ENCODE measurements around the gene ALOX5AP. TPM values are rescaled to one million over a fixed set of nuclear protein-coding genes. Genes with fewer than 3 reads are reported as not detected.
A peak's percentile ranks its signal among the peaks of the same experiment; 100 is the strongest.

ALOX5AP gene
- total and polyA plus RNA-seq, 7 donors: 11.6 to 65.0 (median 23.9) TPM

DNA sequence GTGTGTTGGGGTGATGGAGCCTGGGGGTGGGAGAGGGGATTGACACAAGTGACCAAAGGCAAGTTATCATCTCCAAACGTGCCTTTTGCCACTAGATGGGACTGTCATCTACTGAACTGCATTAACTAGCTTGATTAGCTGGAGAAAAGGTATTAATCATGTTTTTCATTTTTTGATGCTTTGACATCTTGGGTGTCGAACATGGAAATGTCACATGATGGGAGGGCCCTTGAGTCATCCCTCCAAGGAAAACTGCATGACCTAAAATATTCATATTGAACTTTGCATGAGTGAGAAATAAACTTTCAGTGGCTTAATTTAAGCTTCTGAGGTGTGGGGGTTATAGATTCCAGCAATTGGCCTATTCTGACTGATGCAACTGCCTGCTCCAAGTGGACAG is 73.3 kb downstream of the ALOX5AP start:
- intact Hi-C loops (cut with DNase I): loop anchor here (10.0 kb wide), 1 partner anchor 1214 kb away; the partner anchor contains the start of gene SLC7A1
- peaks cover 0 to 20% (median 10%) of the 10 kb centered on the region in 4 donors for H3K4me1 ChIP-seq
- no peaks in the 10 kb centered on the region for H3K27me3 ChIP-seq
- no peak overlapping the region for H3K27ac ChIP-seq
- 54 to 71% methylated on average over 2 of the region's 2 CpGs for WGBS, 2 donors
- DNase-seq: peak; percentile 19
- H3K9me3 ChIP-seq: no peaks in the 10 kb centered on the region
- TF ChIP-seq POLR2A (IDR thresholded peaks at IDR 0.05) (no peak), EP300 (IDR thresholded peaks at IDR 0.05) (no peak), POLR2AphosphoS5 (IDR thresholded peaks at IDR 0.05) (no peak)
- TF ChIP-seq, protein P1, sequence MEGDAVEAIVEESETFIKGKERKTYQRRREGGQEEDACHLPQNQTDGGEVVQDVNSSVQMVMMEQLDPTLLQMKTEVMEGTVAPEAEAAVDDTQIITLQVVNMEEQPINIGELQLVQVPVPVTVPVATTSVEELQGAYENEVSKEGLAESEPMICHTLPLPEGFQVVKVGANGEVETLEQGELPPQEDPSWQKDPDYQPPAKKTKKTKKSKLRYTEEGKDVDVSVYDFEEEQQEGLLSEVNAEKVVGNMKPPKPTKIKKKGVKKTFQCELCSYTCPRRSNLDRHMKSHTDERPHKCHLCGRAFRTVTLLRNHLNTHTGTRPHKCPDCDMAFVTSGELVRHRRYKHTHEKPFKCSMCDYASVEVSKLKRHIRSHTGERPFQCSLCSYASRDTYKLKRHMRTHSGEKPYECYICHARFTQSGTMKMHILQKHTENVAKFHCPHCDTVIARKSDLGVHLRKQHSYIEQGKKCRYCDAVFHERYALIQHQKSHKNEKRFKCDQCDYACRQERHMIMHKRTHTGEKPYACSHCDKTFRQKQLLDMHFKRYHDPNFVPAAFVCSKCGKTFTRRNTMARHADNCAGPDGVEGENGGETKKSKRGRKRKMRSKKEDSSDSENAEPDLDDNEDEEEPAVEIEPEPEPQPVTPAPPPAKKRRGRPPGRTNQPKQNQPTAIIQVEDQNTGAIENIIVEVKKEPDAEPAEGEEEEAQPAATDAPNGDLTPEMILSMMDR (IDR thresholded peaks at IDR 0.05): no peak
- no peak overlapping the region for H3K4me3 ChIP-seq
- no peaks in the 10 kb centered on the region for H3K36me3 ChIP-seq

DNA sequence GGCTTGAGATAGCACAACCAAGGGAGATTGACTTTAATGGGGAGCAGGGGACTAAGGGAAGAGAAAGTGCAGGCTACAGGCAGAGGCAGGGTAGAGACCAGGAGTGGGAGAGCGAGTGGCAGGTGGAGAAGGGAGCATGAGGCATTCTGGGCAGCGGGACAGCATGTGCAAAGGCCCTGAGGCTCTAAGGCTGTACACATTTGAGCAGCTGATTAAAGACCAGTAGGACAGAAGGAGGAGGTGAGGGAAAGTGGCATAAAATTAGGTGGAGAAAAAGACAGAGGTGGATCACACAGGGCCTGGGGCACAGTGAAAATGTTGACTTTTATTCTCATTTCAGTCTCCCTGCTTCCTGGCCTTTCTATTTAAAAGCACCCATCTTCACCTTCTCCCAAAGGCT is 74.4 kb downstream of the ALOX5AP start:
- TF ChIP-seq POLR2AphosphoS5 (IDR thresholded peaks at IDR 0.05) (no peak), EP300 (IDR thresholded peaks at IDR 0.05) (no peak), POLR2A (IDR thresholded peaks at IDR 0.05) (no peak)
- TF ChIP-seq, protein P1 (IDR thresholded peaks at IDR 0.05): no peak
- DNase-seq: peak; percentile 12
- Histone ChIP-seq H3K27me3 (no peaks in the 10 kb centered on the region), H3K4me3 (no peak overlapping the region), H3K9me3 (no peaks in the 10 kb centered on the region), H3K4me1 (peaks cover 0 to 9% (median 4%) of the 10 kb centered on the region in 4 donors), H3K36me3 (no peaks in the 10 kb centered on the region), H3K27ac (no peak overlapping the region)
- intact Hi-C loops (cut with DNase I): loop anchor here (10.0 kb wide), 1 partner anchor 1215 kb away; the partner anchor contains the start of gene SLC7A1
- 93 to 94% methylated on average over 2 of the region's 2 CpGs for WGBS, 2 donors

DNA sequence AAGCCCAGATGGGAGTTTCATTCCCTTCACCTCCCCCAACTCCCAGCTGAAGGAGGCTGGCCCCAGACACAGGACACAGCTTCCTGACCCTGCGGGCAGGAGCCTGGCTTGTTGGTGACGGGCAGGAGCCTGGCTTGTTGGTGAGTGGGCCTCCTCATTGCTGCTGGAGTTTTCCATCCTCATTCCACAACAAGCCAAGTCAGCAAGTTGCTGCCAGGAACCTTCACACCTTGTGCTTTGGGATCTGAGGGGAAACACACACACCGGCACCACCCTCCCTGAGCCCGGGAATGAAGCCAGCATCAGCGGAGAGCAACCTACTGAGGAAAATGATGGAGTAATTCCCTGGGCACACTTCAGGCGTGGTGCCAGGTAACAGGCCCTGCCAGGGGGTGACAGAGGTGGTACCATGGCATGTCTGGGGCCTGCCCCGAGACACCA is 74.9 kb downstream of the ALOX5AP start:
- Histone ChIP-seq H3K9me3 (no peaks in the 10 kb centered on the region), H3K4me3 (no peak overlapping the region), H3K27me3 (no peaks in the 10 kb centered on the region), H3K4me1 (peaks cover 0 to 6% (median 3%) of the 10 kb centered on the region in 4 donors), H3K27ac (no peak overlapping the region), H3K36me3 (no peaks in the 10 kb centered on the region)
- intact Hi-C loops (cut with DNase I): no loop called here
- TF ChIP-seq, protein P1 (IDR thresholded peaks at IDR 0.05): no peak
- TF ChIP-seq POLR2A (IDR thresholded peaks at IDR 0.05) (no peak), EP300 (IDR thresholded peaks at IDR 0.05) (no peak), POLR2AphosphoS5 (IDR thresholded peaks at IDR 0.05) (no peak)
- peak; percentile 53 for DNase-seq
- WGBS, 2 donors: 66 to 84% methylated on average over 7 of the region's 7 CpGs

DNA sequence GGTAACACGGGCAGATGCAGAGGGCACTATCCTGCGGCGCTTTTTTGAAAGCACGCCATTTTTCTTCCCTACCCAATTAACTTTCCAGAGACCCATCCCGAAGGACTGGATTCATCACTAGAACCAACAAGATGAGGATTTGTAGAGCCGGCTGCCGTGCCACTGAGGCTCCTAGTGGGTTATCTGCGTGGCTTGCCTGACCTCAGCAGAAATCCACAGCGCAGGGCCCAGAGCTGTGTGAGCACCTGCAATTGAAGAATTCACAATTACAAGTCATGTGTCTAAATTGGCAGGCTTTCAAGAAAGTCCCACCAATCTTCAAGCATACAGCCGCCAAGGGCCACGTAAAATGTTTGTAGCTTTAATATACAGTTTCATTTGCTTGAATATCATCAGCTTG is 75.5 kb downstream of the ALOX5AP start:
- H3K4me1 ChIP-seq: peaks cover 0 to 1% (median under 1%) of the 10 kb centered on the region in 4 donors
- H3K9me3 ChIP-seq: no peaks in the 10 kb centered on the region
- intact Hi-C loops (cut with DNase I): no loop called here
- H3K27ac ChIP-seq: no peak overlapping the region
- TF ChIP-seq POLR2A (IDR thresholded peaks at IDR 0.05) (no peak), EP300 (IDR thresholded peaks at IDR 0.05) (no peak), POLR2AphosphoS5 (IDR thresholded peaks at IDR 0.05) (no peak)
- TF ChIP-seq, protein P1 (IDR thresholded peaks at IDR 0.05): no peak
- no peak overlapping the region for H3K4me3 ChIP-seq
- H3K27me3 ChIP-seq: no peaks in the 10 kb centered on the region
- DNase-seq: no peak
- 93 to 96% methylated on average over 11 of the region's 11 CpGs for WGBS, 2 donors
- H3K36me3 ChIP-seq: no peaks in the 10 kb centered on the region

Other genes starting within 250 kb of the ALOX5AP start
- gene USPL1, start 117.6 kb upstream of the ALOX5AP start, total RNA-seq: 10 to 100 TPM; 17.4 to 34.6 (median 23.7) TPM
- gene USPL1, start 117.6 kb upstream of the ALOX5AP start, polyA plus RNA-seq: 1 to 10 TPM; 2.8 to 9.1 (median 4.8) TPM
- 10 to 100 TPM; 14.3 to 42.1 (median 20.1) TPM for gene MEDAG, start 170.7 kb downstream of the ALOX5AP start, total RNA-seq
- gene MEDAG, start 170.7 kb downstream of the ALOX5AP start, polyA plus RNA-seq: 10 to 100 TPM in 1 of 3 donors, 1 to 10 TPM in 2; 1.4 to 18.0 (median 5.0) TPM
- gene TEX26, start 197.1 kb downstream of the ALOX5AP start, total RNA-seq: not detected
- not detected for gene TEX26, start 197.1 kb downstream of the ALOX5AP start, polyA plus RNA-seq

All from sigmoid colon (tissue), 7 donors.